Motor neuron (in vitro differentiated cells): ENCODE data around the gene AADACL4. TPM values are rescaled to one million over a fixed set of nuclear protein-coding genes. Genes with fewer than 3 reads are reported as not detected.

Source experiments
- ATAC-seq, 8 experiments: fragments of 200-7000 bp; cut with Tn5 transposase; replicated peaks in 6 of 8; 2 replicates each; pipeline ENCODE4 v1.8.0; 2021; ENCODE audit warnings: mild to moderate bottlenecking in 8 of 8, moderate library complexity in 8 of 8
- H3K27ac ChIP-seq, 2 donors: fragments of 250-450 bp; sonication (Bioruptor Pico); 2 replicates each; pipeline ENCODE4 v1.9.0; 2021; ENCODE audit warnings: antibody characterized with exemption in 2 of 2, mild to moderate bottlenecking in 2 of 2, moderate library complexity in 1 of 2
- H3K4me1 ChIP-seq, 2 donors: fragments of 250-450 bp; sonication (Bioruptor Pico); replicated peaks in 1 of 2; 2 replicates each; pipeline ENCODE4 v1.6.1; 2021; ENCODE audit warnings: antibody characterized with exemption in 2 of 2, mild to moderate bottlenecking in 2 of 2, moderate library complexity in 1 of 2
- H3K4me3 ChIP-seq, 5 donors: fragments of 250-450 bp; sonication (Bioruptor Pico); 2 replicates each; pipeline ENCODE4 v1.9.0; 2021; ENCODE audit warnings: antibody characterized with exemption in 5 of 5, mild to moderate bottlenecking in 5 of 5, moderate library complexity in 4 of 5
- WGBS, 10 experiments: fragments of 450-650 bp; shearing (Covaris generic); methylation state at CpG; one replicate each; pipeline ENCODE4 v1.0.0; 2022; 5-methylcytosine and 5-hydroxymethylcytosine counted together
- in situ Hi-C, 9 experiments: fragments of 400-800 bp; cut with MboI; loops; one replicate each; pipeline ENCODE4 v1.15.0; 2021; ENCODE audit warnings: low sequenced_read_pairs in 9 of 9, low pct_unique_long_range_greater_than_20kb in 2 of 9; ENCODE audit not compliant: unreplicated experiment in 9 of 9
- total RNA-seq, 8 experiments: library from RNA; unstranded; fragments of 300-600 nt; gene quantifications; 2 replicates each; pipeline versions ENCODE4 v1.2.3 to v1.2.4, GENCODE V29; 2022

Gene AADACL4
- total RNA-seq, 8 experiments from 2014 or later, result 0.21 to 0.49 (median 0.31) TPM; not detected in 4

- WGBS, 10 experiments, result 76 to 100% (median 86%) methylated on average over 3 to 4 of the region's 6 CpGs; no CpG with 5 or more reads in 6 of the 10 experiments
- Histone ChIP-seq H3K4me3 (no peak overlapping the region), H3K4me1 (peaks cover 72 to 75% of the 10 kb centered on the region in 2 donors), H3K27ac (peak overlapping the region; percentile 4 to 69)
- in situ Hi-C loops, result loop anchor here in 2 of 9 experiments (25.0 kb wide), 1 partner anchor 290 kb away; no protein-coding TSS in a partner anchor
- no peak for ATAC-seq
Measured at GRCh38 chr1:12602659-12603024, 41.2 kb upstream of the AADACL4 start.

- Histone ChIP-seq H3K4me3 (no peak overlapping the region), H3K27ac (peak overlapping the region; percentile 60 to 69), H3K4me1 (peaks cover 73 to 74% of the 10 kb centered on the region in 2 donors)
- no peak for ATAC-seq
- 65 to 81% (median 71%) methylated on average over 2 to 7 of the region's 9 CpGs; no CpG with 5 or more reads in 5 of the 10 experiments for WGBS, 10 experiments
- in situ Hi-C loops, result loop anchor here in 2 of 9 experiments (25.0 kb wide), 1 partner anchor 291 kb away; no protein-coding TSS in a partner anchor
Measured at GRCh38 chr1:12603224-12603623, 40.7 kb upstream of the AADACL4 start.

GRCh38 chr1:12604114-12604874 lies 39.6 kb upstream of the AADACL4 start:
- ATAC-seq, result peak; percentile 21 to 84 (median 78)
- Histone ChIP-seq H3K27ac (peak overlapping the region; percentile 60 to 69), H3K4me1 (peaks cover 68 to 72% of the 10 kb centered on the region in 2 donors), H3K4me3 (no peak overlapping the region)
- in situ Hi-C loops, result loop anchor here in 2 of 9 experiments (25.0 kb wide), 1 partner anchor 292 kb away; no protein-coding TSS in a partner anchor
- WGBS, 10 experiments, result 20 to 100% (median 34%) methylated on average over 2 to 13 of the region's 16 CpGs; no CpG with 5 or more reads in 1 of the 10 experiments

- H3K4me3 ChIP-seq, result no peak overlapping the region
- peak overlapping the region; percentile 60 to 69 for H3K27ac ChIP-seq
- ATAC-seq, result no peak
- H3K4me1 ChIP-seq, result peaks cover 61 to 65% of the 10 kb centered on the region in 2 donors
- 75 to 100% (median 81%) methylated on average over 1 to 9 of the region's 9 CpGs; no CpG with 5 or more reads in 3 of the 10 experiments for WGBS, 10 experiments
- in situ Hi-C loops, result loop anchor here in 2 of 9 experiments (25.0 kb wide), 1 partner anchor 293 kb away; no protein-coding TSS in a partner anchor
Measured at GRCh38 chr1:12604986-12605385, 38.9 kb upstream of the AADACL4 start.

- no peak overlapping the region for H3K4me3 ChIP-seq
- H3K4me1 ChIP-seq, result peaks cover 40 to 43% of the 10 kb centered on the region in 2 donors
- in situ Hi-C loops, result loop anchor here in 2 of 9 experiments (25.0 kb wide), 1 partner anchor 295 kb away; no protein-coding TSS in a partner anchor
- H3K27ac ChIP-seq, result no peak overlapping the region
- ATAC-seq, result no peak
- 72 to 96% (median 83%) methylated on average over 1 to 3 of the region's 3 CpGs; no CpG with 5 or more reads in 3 of the 10 experiments for WGBS, 10 experiments
Measured at GRCh38 chr1:12607263-12607662, 36.6 kb upstream of the AADACL4 start.

- 72 to 100% (median 80%) methylated on average over 2 to 5 of the region's 5 CpGs; no CpG with 5 or more reads in 5 of the 10 experiments for WGBS, 10 experiments
Measured at GRCh38 chr1:12608311-12608957, 35.5 kb upstream of the AADACL4 start.

GRCh38 chr1:12609469-12610003 lies 34.3 kb upstream of the AADACL4 start:
- Histone ChIP-seq H3K27ac (no peak overlapping the region), H3K4me1 (peaks cover 21 to 24% of the 10 kb centered on the region in 2 donors), H3K4me3 (no peak overlapping the region)
- ATAC-seq, result peak in 3 of 8 experiments; percentile 8 to 12 (median 11)
- WGBS, 10 experiments, result 55 to 98% (median 85%) methylated on average over 2 to 3 of the region's 5 CpGs; no CpG with 5 or more reads in 4 of the 10 experiments
- in situ Hi-C loops, result loop anchor here in 3 of 9 experiments (10.0 to 25.0 kb wide), 2 partner anchors 297 to 305 kb away; no protein-coding TSS in a partner anchor

More at GRCh38 chr1:12608311-12608957, 35.5 kb upstream of the AADACL4 start:
- peak in 6 of 8 experiments; percentile 2 to 82 (median 71) for ATAC-seq
- H3K4me3 ChIP-seq, result no peak overlapping the region
- H3K27ac ChIP-seq, result peak overlapping the region; percentile 59 to 60
- H3K4me1 ChIP-seq, result peaks cover 28 to 31% of the 10 kb centered on the region in 2 donors
- in situ Hi-C loops, result loop anchor here in 2 of 9 experiments (25.0 kb wide), 1 partner anchor 296 kb away; no protein-coding TSS in a partner anchor

GRCh38 chr1:12610305-12610935 lies 33.5 kb upstream of the AADACL4 start:
- 50 to 100% (median 94%) methylated on average over 1 to 7 of the region's 7 CpGs; no CpG with 5 or more reads in 2 of the 10 experiments for WGBS, 10 experiments

GRCh38 chr1:12610941-12611340 lies 32.9 kb upstream of the AADACL4 start:
- Histone ChIP-seq H3K27ac (no peak overlapping the region), H3K4me1 (peaks cover 26 to 29% of the 10 kb centered on the region in 2 donors), H3K4me3 (no peak overlapping the region)
- WGBS, 10 experiments, result 60 to 100% (median 95%) methylated on average over 1 to 7 of the region's 7 CpGs
- no peak for ATAC-seq
- in situ Hi-C loops, result loop anchor here in 3 of 9 experiments (10.0 to 25.0 kb wide), 2 partner anchors 299 to 306 kb away; no protein-coding TSS in a partner anchor

More at GRCh38 chr1:12610305-12610935, 33.5 kb upstream of the AADACL4 start:
- Histone ChIP-seq H3K4me1 (peaks cover 22 to 29% of the 10 kb centered on the region in 2 donors), H3K27ac (no peak overlapping the region), H3K4me3 (no peak overlapping the region)
- no peak for ATAC-seq
- in situ Hi-C loops, result loop anchor here in 3 of 9 experiments (10.0 to 25.0 kb wide), 2 partner anchors 298 to 306 kb away; no protein-coding TSS in a partner anchor

- Histone ChIP-seq H3K4me1 (peaks cover 22 to 23% of the 10 kb centered on the region in 2 donors), H3K27ac (no peak overlapping the region), H3K4me3 (no peak overlapping the region)
- in situ Hi-C loops, result loop anchor here in 3 of 9 experiments (10.0 to 25.0 kb wide), 2 partner anchors 301 to 308 kb away; no protein-coding TSS in a partner anchor
- no peak for ATAC-seq
- WGBS, 10 experiments, result 63 to 100% (median 94%) methylated on average over 1 to 4 of the region's 4 CpGs; no CpG with 5 or more reads in 3 of the 10 experiments
Measured at GRCh38 chr1:12613180-12613579, 30.7 kb upstream of the AADACL4 start.

- in situ Hi-C loops, result loop anchor here in 3 of 9 experiments (10.0 to 25.0 kb wide), 2 partner anchors 302 to 310 kb away; no protein-coding TSS in a partner anchor
- peaks cover 13 to 25% of the 10 kb centered on the region in 2 donors for H3K4me1 ChIP-seq
- no peak overlapping the region for H3K27ac ChIP-seq
- peak overlapping the region in 3 of 5 donors; percentile 40 to 54 (median 47) for H3K4me3 ChIP-seq
- WGBS, 10 experiments, result 79 to 100% (median 88%) methylated on average over 1 to 7 of the region's 7 CpGs; no CpG with 5 or more reads in 1 of the 10 experiments
- no peak for ATAC-seq
Measured at GRCh38 chr1:12614402-12615158, 29.3 kb upstream of the AADACL4 start.
